Right lobe of liver (tissue), 6 donors: ENCODE results near the gene JAZF1. TPM values are rescaled to one million over a fixed set of nuclear protein-coding genes. Genes with fewer than 3 reads are reported as not detected.

ENCODE experiments used
- ATAC-seq, 4 donors: fragments of 200-7000 bp; cut with Tn5 transposase; one replicate each; pipeline ENCODE4 v1.9.1; 2020; ENCODE audit warnings: mild to moderate bottlenecking in 4 of 4, moderate library complexity in 4 of 4
- DNase-seq, 3 donors: peaks; one replicate each; pipeline ENCODE4 v3.0.0-alpha.2; 2020
- H3K27ac ChIP-seq, 3 donors: fragments of 200-600 bp; one replicate each; pipeline ENCODE4 v1.8.0; 2022
- H3K27me3 ChIP-seq, 2 donors: fragments of 200-600 bp; one replicate each; pipeline ENCODE4 v1.8.0; 2022
- H3K36me3 ChIP-seq, 4 donors: fragments of 200-600 bp; sonication (generic) in 1 of 4; one replicate each; pipeline versions ENCODE4 v1.5.1 to v1.8.0; 2017 to 2022; ENCODE audit warnings: control low read depth in 1 of 4
- H3K4me1 ChIP-seq, 4 donors: fragments of 200-600 bp; sonication (generic) in 1 of 4; one replicate each; pipeline versions ENCODE4 v1.5.1 to v1.8.0; 2017 to 2022; ENCODE audit warnings: control low read depth in 1 of 4
- H3K4me3 ChIP-seq, 3 donors: fragments of 200-600 bp; one replicate each; pipeline ENCODE4 v1.8.0; 2022
- H3K9me3 ChIP-seq, 4 donors: fragments of 200-600 bp; sonication (generic) in 1 of 4; one replicate each; pipeline versions ENCODE4 v1.5.1 to v1.8.0; 2017 to 2022; ENCODE audit warnings: control low read depth in 1 of 4
- CTCF ChIP-seq, 4 donors: fragments of 200-600 bp in 3 of 4; fragments of 450-650 bp in 1 of 4; IDR thresholded peaks; one replicate each; pipeline versions ENCODE4 v1.5.1 to v1.8.0; 2016 to 2022; ENCODE audit warnings: antibody characterized with exemption in 4 of 4, mild to moderate bottlenecking in 2 of 4
- POLR2A ChIP-seq: fragments of 450-650 bp; IDR thresholded peaks from one replicate; pipeline ENCODE4 v1.6.1; 2017; ENCODE audit warnings: antibody characterized with exemption, mild to moderate bottlenecking
- WGBS: methylation state at CpG from one replicate; pipeline ENCODE4 v1.1.6; 2018; ENCODE audit warnings: low coverage, low lambda C conversion rate; ENCODE audit not compliant: insufficient coverage; ENCODE audit errors: missing lambda C conversion rate; 5-methylcytosine and 5-hydroxymethylcytosine counted together
- intact Hi-C, 2 donors: fragments of 100-400 bp; cut with DNase I; formaldehyde crosslinking; loops; one replicate each; pipeline versions ENCODE4 v1.11.2 to v1.14.1; 2022
- total RNA-seq, 6 experiments: library from RNA; depleted of rRNA in 2 of 6; stranded (reverse); fragments of >200 nt in 2 of 6; fragmentation: NEBNext Ultra II Directional in 3 of 6; extraction: Animal tissue kit (Norgen Biotek cat#: 25700) in 3 of 6; gene quantifications; one replicate each; pipeline versions ENCODE4 v1.1.0 to v1.2.4, GENCODE V29; 2016 to 2023
- donor health status: DM: no; HTN: yes; CAD: no.
- donor health status: DM: no; HTN: no; CAD: no.
- donor health status: DM: no; HTN: no; CAD: no.
- donor health status: DM: no; HTN: yes; CAD: no.
- donor health status: DM: no; HTN: yes; CAD: no.

Gene JAZF1
- total RNA-seq, 6 experiments from 2014 or later = 4.8 to 20.9 (median 6.9) TPM

- no peaks in the 10 kb centered on the region for H3K36me3 ChIP-seq
- DNase-seq = no peak
- WGBS = 63% methylated on average over 2 of the region's 2 CpGs
- TF ChIP-seq CTCF (IDR thresholded peaks at IDR 0.05) (no peak), POLR2A (no peak)
- intact Hi-C loops = no loop called here
- no peaks in the 10 kb centered on the region for H3K4me1 ChIP-seq
- no peaks in the 10 kb centered on the region for H3K27me3 ChIP-seq
- H3K27ac ChIP-seq = no peak overlapping the region
- no peak overlapping the region for H3K4me3 ChIP-seq
- ATAC-seq = no peak
- H3K9me3 ChIP-seq = no peaks in the 10 kb centered on the region
Observed at GRCh38 chr7:27941522-27941921, 239.1 kb downstream of the JAZF1 start.

GRCh38 chr7:27940341-27940740 lies 240.3 kb downstream of the JAZF1 start:
- ATAC-seq (no peak), DNase-seq (no peak)
- Histone ChIP-seq H3K36me3 (no peaks in the 10 kb centered on the region), H3K27ac (no peak overlapping the region), H3K9me3 (no peaks in the 10 kb centered on the region), H3K4me1 (no peaks in the 10 kb centered on the region), H3K4me3 (no peak overlapping the region), H3K27me3 (no peaks in the 10 kb centered on the region)
- TF ChIP-seq POLR2A (no peak), CTCF (IDR thresholded peaks at IDR 0.05) (no peak)
- intact Hi-C loops = no loop called here
- 86% methylated on average over 7 of the region's 9 CpGs for WGBS

GRCh38 chr7:27939893-27940292 lies 240.7 kb downstream of the JAZF1 start:
- WGBS = no CpG with 5 or more reads among the region's 10 CpGs
- no peaks in the 10 kb centered on the region for H3K27me3 ChIP-seq
- TF ChIP-seq POLR2A (no peak), CTCF (IDR thresholded peaks at IDR 0.05) (no peak)
- H3K9me3 ChIP-seq = no peaks in the 10 kb centered on the region
- intact Hi-C loops = no loop called here
- H3K4me1 ChIP-seq = no peaks in the 10 kb centered on the region
- DNase-seq (no peak), ATAC-seq (peak in 1 of 4 donors; percentile 12)
- H3K36me3 ChIP-seq = no peaks in the 10 kb centered on the region
- no peak overlapping the region for H3K27ac ChIP-seq
- no peak overlapping the region for H3K4me3 ChIP-seq

GRCh38 chr7:27936768-27937102 lies 243.9 kb downstream of the JAZF1 start:
- Histone ChIP-seq H3K4me3 (no peak overlapping the region), H3K9me3 (no peaks in the 10 kb centered on the region), H3K27ac (no peak overlapping the region), H3K4me1 (no peaks in the 10 kb centered on the region), H3K27me3 (no peaks in the 10 kb centered on the region), H3K36me3 (no peaks in the 10 kb centered on the region)
- intact Hi-C loops = no loop called here
- no peak for DNase-seq
- ATAC-seq = no peak
- TF ChIP-seq CTCF (IDR thresholded peaks at IDR 0.05) (no peak), POLR2A (no peak)

GRCh38 chr7:27936047-27936767 lies 244.4 kb downstream of the JAZF1 start:
- Histone ChIP-seq H3K27me3 (no peaks in the 10 kb centered on the region), H3K4me3 (no peak overlapping the region), H3K4me1 (no peaks in the 10 kb centered on the region), H3K36me3 (no peaks in the 10 kb centered on the region), H3K9me3 (no peaks in the 10 kb centered on the region), H3K27ac (no peak overlapping the region)
- 62% methylated on average over 6 of the region's 6 CpGs for WGBS
- ATAC-seq (peak in 1 of 4 donors; percentile 45), DNase-seq (no peak)
- intact Hi-C loops = no loop called here
- TF ChIP-seq CTCF (IDR thresholded peaks at IDR 0.05) = no peak
- no peak for TF ChIP-seq POLR2A
